Endodermal cell (in vitro differentiated cells): Measurements from ENCODE around the gene ATP5PO. TPM values are rescaled to one million over a fixed set of nuclear protein-coding genes. Genes with fewer than 3 reads are reported as not detected.
A peak's percentile ranks its signal among the peaks of the same experiment; 100 is the strongest.
"Not testable (repeated sequence)": the region's sequence is repeated elsewhere in the genome, so short reads cannot be mapped to it uniquely, and the experiment has no call there.

Experiments used
- DNase-seq: peaks from one replicate; pipeline ENCODE4 v3.0.0-alpha.2; 2017
- H3K27ac ChIP-seq: 2 replicates; pipeline ENCODE4 v1.5.1; 2013; ENCODE audit warnings: mild to moderate bottlenecking, low read depth, low read length, moderate library complexity
- H3K27me3 ChIP-seq: 2 replicates; pipeline ENCODE4 v1.6.1; 2013; ENCODE audit warnings: mild to moderate bottlenecking, low read length, moderate library complexity; ENCODE audit not compliant: insufficient read depth, control insufficient read depth, poor library complexity, severe bottlenecking
- H3K36me3 ChIP-seq: 2 replicates; pipeline ENCODE4 v1.7.0; 2013; ENCODE audit warnings: mild to moderate bottlenecking, low read length, moderate library complexity; ENCODE audit not compliant: control insufficient read depth, insufficient read depth
- H3K4me1 ChIP-seq: one replicate; pipeline ENCODE4 v1.7.0; 2013; ENCODE audit warnings: low read length; ENCODE audit not compliant: control insufficient read depth, insufficient read depth
- H3K4me3 ChIP-seq: 2 replicates; pipeline ENCODE4 v1.5.1; 2013; ENCODE audit warnings: mild to moderate bottlenecking, low read length, moderate library complexity
- H3K9ac ChIP-seq: 2 replicates; pipeline ENCODE4 v1.6.1; 2013; ENCODE audit warnings: mild to moderate bottlenecking, low read length, moderate library complexity; ENCODE audit not compliant: poor library complexity, severe bottlenecking; ENCODE audit errors: extremely low read depth
- H3K9me3 ChIP-seq: 2 replicates; pipeline ENCODE4 v1.6.1; 2013; ENCODE audit warnings: mild to moderate bottlenecking, low read length, moderate library complexity; ENCODE audit not compliant: control insufficient read depth
- H3K27ac Mint-ChIP-seq: 2 replicates; pipeline ENCODE4 v1.8.0; 2020; ENCODE audit warnings: mixed read lengths
- H3K27me3 Mint-ChIP-seq: 2 replicates; pipeline ENCODE4 v1.8.0; 2021; ENCODE audit warnings: mild to moderate bottlenecking, mixed read lengths; ENCODE audit not compliant: insufficient read depth
- H3K36me3 Mint-ChIP-seq: 2 replicates; pipeline ENCODE4 v1.8.0; 2020; ENCODE audit warnings: low read depth, mixed read lengths
- H3K4me1 Mint-ChIP-seq: 2 replicates; pipeline ENCODE4 v1.8.0; 2020; ENCODE audit warnings: mixed read lengths
- H3K4me3 Mint-ChIP-seq: 2 replicates; pipeline ENCODE4 v1.8.0; 2020; ENCODE audit warnings: mild to moderate bottlenecking, moderate library complexity, mixed read lengths
- H3K9me3 Mint-ChIP-seq: 2 replicates; pipeline ENCODE4 v1.8.0; 2020; ENCODE audit warnings: mild to moderate bottlenecking, mixed read lengths
- WGBS, 2 experiments: methylation state at CpG; one replicate each; pipeline versions ENCODE4 v1.1.5 to v1.1.7; 2013; ENCODE audit warnings: missing lambda C conversion rate in 2 of 2, mixed read lengths in 1 of 2; ENCODE audit not compliant: insufficient coverage in 1 of 2, insufficient read length in 1 of 2; 5-methylcytosine and 5-hydroxymethylcytosine counted together
- total RNA-seq, 2 donors: library from RNA; stranded (reverse); fragmentation: NEBNext Ultra II Directional in 1 of 2; extraction: Animal tissue kit (Norgen Biotek cat#: 25700) in 1 of 2; gene quantifications; 2 replicates in 1 of 2; 3 replicates in 1 of 2; pipeline ENCODE4 v1.2.1, GENCODE V29; 2021
- TF ChIP-seq, protein P1 (sequence below): fragments of 200-600 bp; sonication (generic); conservative IDR thresholded peaks from 2 replicates; pipeline ENCODE4 v1.5.0; 2021; ENCODE audit warnings: antibody characterized with exemption, mild to moderate bottlenecking

Gene ATP5PO
- total RNA-seq, 2 donors from 2014 or later = 223 to 252 TPM

DNA sequence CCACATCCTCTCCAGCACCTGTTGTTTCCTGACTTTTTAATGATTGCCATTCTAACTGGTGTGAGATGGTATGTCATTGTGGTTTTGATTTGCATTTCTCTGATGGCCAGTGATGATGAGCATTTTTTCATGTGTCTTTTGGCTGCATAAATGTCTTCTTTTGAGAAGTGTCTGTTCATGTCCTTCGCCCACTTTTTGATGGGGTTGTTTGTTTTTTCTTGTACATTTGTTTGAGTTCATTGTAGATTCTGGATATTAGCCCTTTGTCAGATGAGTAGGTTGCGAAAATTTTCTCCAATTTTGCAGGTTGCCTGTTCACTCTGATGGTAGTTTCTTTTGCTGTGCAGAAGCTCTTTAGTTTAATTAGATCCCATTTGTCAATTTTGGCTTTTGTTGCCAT, 10.6 kb upstream of the ATP5PO start:
- not testable (repeated sequence) for H3K4me3 Mint-ChIP-seq, H3K27me3 Mint-ChIP-seq, H3K9ac ChIP-seq, H3K9me3 ChIP-seq, H3K27ac Mint-ChIP-seq, H3K36me3 Mint-ChIP-seq, H3K27ac ChIP-seq, H3K36me3 ChIP-seq, DNase-seq, H3K4me3 ChIP-seq, H3K4me1 ChIP-seq, H3K27me3 ChIP-seq, H3K4me1 Mint-ChIP-seq
- H3K9me3 Mint-ChIP-seq = peaks cover 11% of the 10 kb centered on the region
- no CpG with 5 or more reads among the region's 2 CpGs for WGBS, 2 experiments

DNA sequence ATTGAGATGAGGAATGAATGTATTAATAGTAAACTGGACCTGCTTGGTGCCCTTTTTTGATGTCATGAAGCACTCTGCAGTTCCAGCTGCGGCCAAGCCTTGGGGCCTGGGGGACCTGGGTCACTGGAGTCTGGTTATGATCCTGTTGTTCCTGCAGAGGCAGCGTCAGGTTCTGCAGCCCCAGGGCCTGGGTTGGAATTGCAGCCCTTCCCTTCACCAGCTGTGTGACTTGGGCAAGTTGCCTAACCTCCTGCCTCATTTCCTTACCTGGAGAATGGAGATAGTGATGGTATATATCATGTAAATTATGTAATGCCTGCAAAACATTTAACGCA, 9.1 kb upstream of the ATP5PO start:
- Mint-ChIP-seq H3K27ac (no peak overlapping the region), H3K9me3 (peaks cover 11% of the 10 kb centered on the region), H3K4me1 (no peaks in the 10 kb centered on the region), H3K27me3 (peaks cover 9% of the 10 kb centered on the region), H3K4me3 (no peak overlapping the region), H3K36me3 (no peaks in the 10 kb centered on the region)
- 95 to 100% methylated on average over 2 to 3 of the region's 3 CpGs for WGBS, 2 experiments
- Histone ChIP-seq H3K27ac (no peak overlapping the region), H3K9me3 (no peaks in the 10 kb centered on the region), H3K4me1 (no peaks in the 10 kb centered on the region), H3K9ac (no peak overlapping the region), H3K27me3 (no peaks in the 10 kb centered on the region), H3K36me3 (no peaks in the 10 kb centered on the region), H3K4me3 (no peak overlapping the region)
- TF ChIP-seq, protein P1, sequence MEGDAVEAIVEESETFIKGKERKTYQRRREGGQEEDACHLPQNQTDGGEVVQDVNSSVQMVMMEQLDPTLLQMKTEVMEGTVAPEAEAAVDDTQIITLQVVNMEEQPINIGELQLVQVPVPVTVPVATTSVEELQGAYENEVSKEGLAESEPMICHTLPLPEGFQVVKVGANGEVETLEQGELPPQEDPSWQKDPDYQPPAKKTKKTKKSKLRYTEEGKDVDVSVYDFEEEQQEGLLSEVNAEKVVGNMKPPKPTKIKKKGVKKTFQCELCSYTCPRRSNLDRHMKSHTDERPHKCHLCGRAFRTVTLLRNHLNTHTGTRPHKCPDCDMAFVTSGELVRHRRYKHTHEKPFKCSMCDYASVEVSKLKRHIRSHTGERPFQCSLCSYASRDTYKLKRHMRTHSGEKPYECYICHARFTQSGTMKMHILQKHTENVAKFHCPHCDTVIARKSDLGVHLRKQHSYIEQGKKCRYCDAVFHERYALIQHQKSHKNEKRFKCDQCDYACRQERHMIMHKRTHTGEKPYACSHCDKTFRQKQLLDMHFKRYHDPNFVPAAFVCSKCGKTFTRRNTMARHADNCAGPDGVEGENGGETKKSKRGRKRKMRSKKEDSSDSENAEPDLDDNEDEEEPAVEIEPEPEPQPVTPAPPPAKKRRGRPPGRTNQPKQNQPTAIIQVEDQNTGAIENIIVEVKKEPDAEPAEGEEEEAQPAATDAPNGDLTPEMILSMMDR = no peak
- DNase-seq = no peak

- Mint-ChIP-seq H3K27ac (no peak overlapping the region), H3K4me3 (no peak overlapping the region), H3K36me3 (no peaks in the 10 kb centered on the region), H3K27me3 (peaks cover 9% of the 10 kb centered on the region), H3K4me1 (no peaks in the 10 kb centered on the region), H3K9me3 (peaks cover 11% of the 10 kb centered on the region)
- Histone ChIP-seq H3K36me3 (no peaks in the 10 kb centered on the region), H3K9me3 (no peaks in the 10 kb centered on the region), H3K27ac (no peak overlapping the region), H3K4me1 (no peaks in the 10 kb centered on the region), H3K4me3 (no peak overlapping the region), H3K27me3 (no peaks in the 10 kb centered on the region), H3K9ac (no peak overlapping the region)
- peak; percentile 96 for DNase-seq
- WGBS, 2 experiments = 43 to 56% methylated on average over 7 to 13 of the region's 13 CpGs
- TF ChIP-seq, protein P1 = peak; percentile 95
These were observed 8.6 kb upstream of the ATP5PO start for GRCh38 chr21:33924079-33924765.

- Histone ChIP-seq H3K9me3 (no peaks in the 10 kb centered on the region), H3K4me1 (no peaks in the 10 kb centered on the region), H3K27me3 (no peaks in the 10 kb centered on the region), H3K9ac (no peak overlapping the region), H3K4me3 (no peak overlapping the region), H3K27ac (no peak overlapping the region), H3K36me3 (peaks cover 14% of the 10 kb centered on the region)
- H3K4me1 Mint-ChIP-seq = peaks cover 14% of the 10 kb centered on the region
- TF ChIP-seq, protein P1 = no peak
- WGBS, 2 experiments = 100% methylated on average over 3 of the region's 4 CpGs; no CpG with 5 or more reads in 1 of the 2 experiments
- H3K4me3 Mint-ChIP-seq = no peak overlapping the region
- H3K36me3 Mint-ChIP-seq = peaks cover 13% of the 10 kb centered on the region
- no peaks in the 10 kb centered on the region for H3K27me3 Mint-ChIP-seq
- H3K9me3 Mint-ChIP-seq = no peaks in the 10 kb centered on the region
- DNase-seq = no peak
- no peak overlapping the region for H3K27ac Mint-ChIP-seq
These were observed 1.8 kb upstream of the ATP5PO start for GRCh38 chr21:33917421-33917820.
